IPS-18c (cell line): ENCODE data around the gene RAB34.
"Not testable (repeated sequence)": the region's sequence is repeated elsewhere in the genome, so short reads cannot be mapped to it uniquely, and the experiment has no call there.

Experiments used
- H3K4me3 ChIP-seq: 2 replicates; pipeline ENCODE4 v1.7.0; 2013; ENCODE audit warnings: low read depth, mild to moderate bottlenecking, low read length, moderate library complexity; ENCODE audit not compliant: insufficient read depth
- H3K9me3 ChIP-seq: one replicate; pipeline ENCODE4 v1.6.1; 2013; ENCODE audit warnings: mild to moderate bottlenecking, low read length, moderate library complexity; ENCODE audit not compliant: control insufficient read depth, insufficient read depth

The RAB34 gene

GRCh38 chr17:28735913-28736769 is 18.5 kb upstream of the RAB34 start:
- not testable (repeated sequence) for H3K9me3 ChIP-seq, H3K4me3 ChIP-seq

GRCh38 chr17:28735242-28735722 is 17.6 kb upstream of the RAB34 start:
- H3K9me3 ChIP-seq = no peaks in the 10 kb centered on the region

GRCh38 chr17:28734712-28735241 is 17.1 kb upstream of the RAB34 start:
- no peak overlapping the region for H3K4me3 ChIP-seq
- H3K9me3 ChIP-seq = no peaks in the 10 kb centered on the region

More at GRCh38 chr17:28735242-28735722, 17.6 kb upstream of the RAB34 start:
- H3K4me3 ChIP-seq = no peak overlapping the region

- Histone ChIP-seq H3K9me3 (no peaks in the 10 kb centered on the region), H3K4me3 (no peak overlapping the region)
These were observed 15.7 kb upstream of the RAB34 start for GRCh38 chr17:28733346-28733745.

- Histone ChIP-seq H3K9me3 (no peaks in the 10 kb centered on the region), H3K4me3 (no peak overlapping the region)
These were observed 12.3 kb upstream of the RAB34 start for GRCh38 chr17:28729950-28730330.

- H3K9me3 ChIP-seq = no peaks in the 10 kb centered on the region
- H3K4me3 ChIP-seq = peak within 1 kb of the TSS; percentile 81
These were observed 10.9 kb upstream of the RAB34 start, which contains the start of gene NEK8 for GRCh38 chr17:28728364-28729200. Gene NEK8, plus strand, starts transcription at chr17:28728788. Its CDS starts 26 bp downstream, at chr17:28728814.

GRCh38 chr17:28726627-28727491 is 9.2 kb upstream of the RAB34 start:
- H3K9me3 ChIP-seq = no peaks in the 10 kb centered on the region
- peak overlapping the region; percentile 91 for H3K4me3 ChIP-seq

GRCh38 chr17:28726226-28726626 is 8.6 kb upstream of the RAB34 start, which contains the start of gene TLCD1:
Gene TLCD1, minus strand, starts transcription at chr17:28726233. Its CDS starts 136 bp downstream, at chr17:28726097.
- H3K9me3 ChIP-seq = no peaks in the 10 kb centered on the region

GRCh38 chr17:28725660-28726225 is 8.1 kb upstream of the RAB34 start:
- peak overlapping the region; percentile 76 for H3K4me3 ChIP-seq
- H3K9me3 ChIP-seq = no peaks in the 10 kb centered on the region

More at GRCh38 chr17:28726226-28726626, 8.6 kb upstream of the RAB34 start, which contains the start of gene TLCD1:
- H3K4me3 ChIP-seq = peak within 1 kb of the TSS; percentile 91

GRCh38 chr17:28725166-28725659 is 7.5 kb upstream of the RAB34 start:
- H3K4me3 ChIP-seq = peak overlapping the region; percentile 76
- no peaks in the 10 kb centered on the region for H3K9me3 ChIP-seq

- peak overlapping the region; percentile 76 for H3K4me3 ChIP-seq
These were observed 7.0 kb upstream of the RAB34 start for GRCh38 chr17:28724500-28725165.

GRCh38 chr17:28723836-28724499 is 6.3 kb upstream of the RAB34 start:
- H3K4me3 ChIP-seq = peak overlapping the region; percentile 76; the same call in 1 of the 2 replicates
- H3K9me3 ChIP-seq = not testable (repeated sequence)

More at GRCh38 chr17:28724500-28725165, 7.0 kb upstream of the RAB34 start:
- no peaks in the 10 kb centered on the region for H3K9me3 ChIP-seq

GRCh38 chr17:28723159-28723835 is 5.6 kb upstream of the RAB34 start:
- no peaks in the 10 kb centered on the region for H3K9me3 ChIP-seq
- no peak overlapping the region for H3K4me3 ChIP-seq

- H3K4me3 ChIP-seq = 0 out of 2 replicates have a peak overlapping the region, but pooled peaks have one; percentile 25
- H3K9me3 ChIP-seq = no peaks in the 10 kb centered on the region
These were observed 4.9 kb upstream of the RAB34 start for GRCh38 chr17:28722417-28723158.
